COLO668 (cell line): ENCODE measurements around the gene HIVEP3.

Experiments
- DNase-seq: peaks from one replicate; lab custom pipeline; 2025; ENCODE audit not compliant: unreplicated experiment; lab: John Stamatoyannopoulos, UW

The HIVEP3 gene

GRCh38 chr1:41540886-41541591, 377.7 kb downstream of the HIVEP3 start:
- no peak for DNase-seq

GRCh38 chr1:41539999-41540398, 378.7 kb downstream of the HIVEP3 start:
- DNase-seq, result no peak

GRCh38 chr1:41539418-41539805, 379.3 kb downstream of the HIVEP3 start:
- no peak for DNase-seq

- DNase-seq, result no peak
Measured at GRCh38 chr1:41538741-41539417, 379.8 kb downstream of the HIVEP3 start.

GRCh38 chr1:41537788-41538351, 380.9 kb downstream of the HIVEP3 start:
- peak; percentile 67 for DNase-seq

DNA sequence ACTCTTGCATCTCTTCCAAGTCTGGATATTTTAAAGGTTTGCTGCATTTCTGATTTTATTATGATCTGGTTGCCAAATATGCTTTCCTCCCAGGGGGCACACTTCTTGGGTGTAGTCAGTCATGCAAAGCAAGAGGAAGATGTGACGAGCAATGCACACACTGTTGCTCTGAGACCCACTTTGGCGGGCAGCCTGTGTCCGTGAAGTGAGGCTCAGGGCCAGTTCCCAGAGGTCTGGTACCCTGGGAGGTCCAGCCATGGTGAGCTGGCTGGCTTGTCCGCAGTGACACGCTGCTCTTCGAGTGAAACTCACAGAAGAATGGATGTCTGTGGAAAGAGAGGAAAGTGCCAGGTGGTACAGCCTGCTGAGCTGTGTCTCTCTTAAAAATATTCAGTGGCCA, 381.5 kb downstream of the HIVEP3 start:
- DNase-seq, result no peak

DNA sequence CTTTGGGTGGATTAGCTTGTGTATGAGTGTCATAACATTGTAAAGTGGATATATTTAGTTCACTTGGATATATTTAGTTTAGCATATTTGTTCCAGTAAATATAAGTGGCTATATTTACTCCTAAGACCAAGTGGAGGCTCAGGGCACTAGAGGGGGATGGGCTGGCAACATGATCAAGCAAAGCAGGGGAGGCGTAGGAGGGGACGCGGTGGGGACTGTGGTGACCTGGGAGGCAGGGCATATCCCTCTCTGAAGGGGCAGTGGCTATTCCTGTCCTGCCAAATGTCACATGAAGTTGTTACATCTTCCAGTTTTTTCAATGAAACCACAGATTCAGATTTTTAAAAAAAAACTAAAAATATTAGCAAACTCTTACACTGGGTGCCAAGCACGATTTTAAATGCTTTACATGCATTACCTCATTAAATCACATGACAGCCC, 382.3 kb downstream of the HIVEP3 start:
- DNase-seq, result no peak

DNA sequence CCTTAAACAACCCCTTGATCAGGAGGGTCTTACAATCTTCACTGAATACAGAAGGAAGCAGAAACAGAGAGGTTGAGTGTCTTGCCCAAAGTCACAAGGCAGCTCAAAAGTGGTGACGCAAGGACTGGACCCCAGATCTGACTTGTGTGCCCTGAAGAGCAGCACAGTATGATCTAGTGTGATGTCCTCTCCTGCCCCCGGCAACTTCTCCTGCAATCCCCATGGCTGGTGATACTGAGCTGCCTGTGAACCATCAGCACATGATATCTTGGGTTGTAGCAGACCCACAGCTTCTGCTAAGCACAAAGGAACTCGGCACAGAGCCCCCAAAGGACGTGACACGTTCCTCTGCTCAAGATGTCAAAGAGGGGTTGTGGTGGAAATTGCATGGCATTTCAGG, 383.0 kb downstream of the HIVEP3 start:
- no peak for DNase-seq

GRCh38 chr1:41535276-41535675, 383.4 kb downstream of the HIVEP3 start:
- DNase-seq, result no peak

GRCh38 chr1:41534181-41535076, 384.3 kb downstream of the HIVEP3 start:
- DNase-seq, result no peak

GRCh38 chr1:41533731-41534080, 385.0 kb downstream of the HIVEP3 start:
- no peak for DNase-seq

DNA sequence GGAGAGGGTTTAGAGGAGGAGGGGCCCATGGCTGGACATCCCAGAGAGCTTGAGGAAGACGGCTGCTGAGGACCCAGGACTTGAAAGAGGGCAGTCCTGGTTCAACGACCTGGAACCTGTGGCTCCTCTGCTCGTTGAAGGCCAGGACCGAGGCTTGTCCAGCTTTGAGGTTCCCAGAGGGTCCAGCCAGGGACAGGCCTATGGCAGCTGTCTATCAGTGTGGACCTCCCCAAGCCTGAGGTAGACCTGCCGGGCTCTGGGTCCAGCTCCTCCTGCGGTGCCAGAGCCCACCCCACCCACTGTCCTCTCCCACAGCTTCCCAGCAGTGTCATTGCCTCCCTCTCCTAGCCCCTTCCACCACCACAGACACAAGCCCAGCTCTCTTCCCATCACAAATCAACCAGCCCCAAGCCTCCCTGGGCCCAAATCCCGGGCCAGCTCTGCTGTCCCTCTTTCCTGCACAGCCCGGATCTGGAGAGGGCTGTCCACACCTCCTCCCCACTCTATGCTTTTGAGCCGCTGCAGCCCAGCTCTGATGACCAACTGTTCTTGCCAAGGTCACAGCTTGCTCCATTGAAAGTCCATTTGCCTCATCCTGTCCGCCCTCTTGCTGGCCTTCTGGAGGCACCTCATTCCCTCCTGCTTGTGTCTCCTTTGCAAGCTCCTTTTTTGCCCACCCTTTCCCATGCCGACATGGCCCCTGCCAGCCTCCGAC, 385.5 kb downstream of the HIVEP3 start:
- no peak for DNase-seq

DNA sequence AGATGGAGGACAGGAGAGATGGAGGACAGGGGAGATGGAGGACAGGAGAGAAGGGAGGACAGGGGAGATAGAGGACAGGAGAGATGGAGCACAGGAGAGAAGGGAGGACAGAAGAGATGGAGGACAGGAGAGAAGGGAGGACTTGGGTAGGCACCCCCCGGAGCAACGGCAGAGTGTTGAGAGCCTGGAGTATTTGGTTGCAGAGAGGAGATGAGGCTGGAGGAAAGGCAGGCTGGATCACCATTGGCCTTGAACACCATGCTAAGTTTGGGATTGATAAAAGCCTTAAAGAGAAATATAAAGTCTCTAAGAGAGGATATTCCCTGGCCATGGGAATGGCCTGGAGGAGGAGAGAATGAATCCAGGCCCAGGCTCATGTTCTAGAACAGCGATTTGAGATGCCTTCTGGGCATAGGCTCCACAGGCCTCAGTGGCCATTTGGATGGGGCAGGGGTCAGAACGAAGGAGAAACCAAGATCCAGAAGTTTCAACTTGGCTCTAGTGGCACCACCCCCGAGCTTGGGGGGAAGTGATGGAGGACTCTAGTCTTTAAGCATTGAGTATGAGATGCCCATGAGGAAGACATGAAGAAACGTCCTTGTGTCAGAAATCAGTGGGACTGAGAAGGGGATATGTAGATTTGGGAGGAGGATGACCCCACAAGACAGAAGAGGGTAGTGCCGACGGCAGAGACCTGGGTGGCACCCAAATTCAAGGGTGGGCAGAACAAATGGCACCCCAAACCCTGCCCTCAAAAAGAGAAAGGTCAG, 386.3 kb downstream of the HIVEP3 start:
- no peak for DNase-seq

- no peak for DNase-seq
Measured at GRCh38 chr1:41530411-41530810, 388.3 kb downstream of the HIVEP3 start.

DNA sequence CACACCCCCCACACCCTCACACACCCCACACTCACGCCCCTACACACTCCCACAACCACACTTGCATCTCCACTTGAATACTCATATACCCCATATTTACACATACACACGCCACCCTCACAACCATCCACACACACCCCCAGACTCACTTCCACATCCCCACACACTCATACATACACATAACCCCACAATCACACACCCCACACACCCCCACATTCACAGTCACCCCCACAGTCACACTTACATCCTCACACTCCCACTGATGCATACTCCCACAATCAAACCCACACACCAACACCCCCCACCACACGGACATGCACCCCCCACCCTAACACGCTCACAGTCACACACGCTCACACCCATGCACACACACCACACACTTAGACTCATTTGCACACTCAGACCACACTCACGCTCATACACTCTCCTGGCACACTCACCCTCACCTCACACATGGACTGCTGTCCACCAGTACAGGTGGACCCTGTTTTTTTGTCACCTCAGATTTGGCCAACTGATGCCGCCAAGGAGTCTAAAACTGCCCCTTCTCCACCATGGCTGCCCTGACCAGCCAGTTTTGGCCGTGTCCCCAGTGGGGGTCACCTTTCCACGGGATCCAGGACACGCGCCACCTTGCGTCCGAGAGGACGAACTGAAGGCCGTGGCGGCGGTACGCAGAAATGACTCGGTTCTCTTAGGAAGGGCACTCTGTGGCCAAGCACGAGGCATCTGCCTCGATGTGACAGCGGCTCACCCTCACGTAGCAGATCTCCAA, 388.9 kb downstream of the HIVEP3 start:
- DNase-seq, result no peak

DNA sequence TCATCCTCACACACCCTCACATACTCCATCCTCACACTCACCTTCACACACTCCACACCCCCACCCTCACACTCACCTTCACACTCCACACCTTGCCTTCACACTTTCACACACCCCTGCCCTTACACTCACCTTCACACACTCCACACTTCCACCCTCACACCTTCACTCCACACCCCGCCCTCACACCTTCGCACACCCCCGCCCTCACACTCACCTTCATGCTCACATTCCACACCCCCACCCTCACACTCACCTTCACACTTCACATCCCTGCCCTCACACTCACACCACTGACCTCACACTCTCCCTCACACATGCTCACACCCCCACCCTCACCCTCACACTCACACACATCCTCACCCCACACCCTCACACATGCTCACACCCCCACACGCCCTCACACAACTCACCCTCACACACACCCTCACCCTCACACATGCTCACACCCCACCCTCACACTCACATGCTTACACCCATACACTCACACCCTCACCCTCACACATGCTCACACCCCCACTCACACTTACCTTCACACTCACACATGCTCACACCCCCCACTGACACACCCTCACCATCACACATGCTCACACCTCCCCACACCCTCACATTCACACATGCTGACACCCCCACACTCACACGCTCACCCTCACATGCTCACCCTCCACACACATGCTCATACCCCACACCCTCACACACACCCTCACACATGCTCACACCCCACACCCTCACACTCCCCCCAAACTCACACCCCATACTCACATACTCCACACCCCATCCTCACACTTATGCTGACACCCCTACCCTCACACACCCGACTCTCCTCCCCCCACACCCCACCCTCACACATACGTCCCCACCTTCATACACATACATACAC, 389.8 kb downstream of the HIVEP3 start:
- no peak for DNase-seq

DNA sequence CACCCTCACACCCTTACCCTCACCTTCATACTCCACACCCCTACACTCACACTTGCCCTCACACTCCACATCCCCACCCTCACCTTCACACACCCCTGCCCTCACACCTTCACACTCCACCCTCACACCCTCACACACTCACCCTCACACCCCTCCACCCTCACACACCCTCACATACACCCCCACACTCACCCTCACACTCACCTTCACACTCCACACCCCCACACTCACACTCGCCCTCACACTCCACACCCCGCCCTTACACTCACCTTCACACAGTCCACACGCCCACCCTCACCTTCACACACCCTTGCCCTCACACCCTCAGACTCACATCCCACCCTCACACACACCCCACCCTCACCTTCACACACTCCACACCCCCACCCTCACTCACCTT, 390.6 kb downstream of the HIVEP3 start:
- DNase-seq, result no peak

GRCh38 chr1:41526956-41527561, 391.7 kb downstream of the HIVEP3 start:
- no peak for DNase-seq
